Fibroblast of lung (primary cell): ENCODE data around the gene BGLAP. TPM values are rescaled to one million over a fixed set of nuclear protein-coding genes. Genes with fewer than 3 reads are reported as not detected.

ENCODE experiments used
- DNase-seq, 2 donors: peaks; one replicate each; pipeline versions ENCODE4 v3.0.0 to v3.0.0-alpha.2; 2010; ENCODE audit warnings: low read depth in 2 of 2
- H2AFZ ChIP-seq: 2 replicates; pipeline ENCODE4 v1.5.1; 2012; ENCODE audit warnings: low read length, control low read depth, inconsistent platforms
- H3K27ac ChIP-seq: 2 replicates; pipeline ENCODE4 v1.5.1; 2011; ENCODE audit warnings: low read length, control low read depth; ENCODE audit not compliant: insufficient read depth
- H3K27me3 ChIP-seq: 2 replicates; pipeline ENCODE4 v1.5.1; 2011; ENCODE audit warnings: mild to moderate bottlenecking, low read length; ENCODE audit not compliant: control insufficient read depth, insufficient read depth
- H3K36me3 ChIP-seq: 2 replicates; pipeline ENCODE4 v1.5.1; 2011; ENCODE audit warnings: low read length; ENCODE audit not compliant: control insufficient read depth, insufficient read depth
- H3K4me1 ChIP-seq: 2 replicates; pipeline ENCODE4 v1.5.1; 2011; ENCODE audit warnings: low read length; ENCODE audit not compliant: control insufficient read depth, insufficient read depth; ENCODE audit errors: extremely low read depth
- H3K4me2 ChIP-seq: 2 replicates; pipeline ENCODE4 v1.5.1; 2011; ENCODE audit warnings: low read length, control low read depth; ENCODE audit not compliant: insufficient read depth; ENCODE audit errors: extremely low read depth
- H3K4me3 ChIP-seq, 4 experiments: fragments of 200-600 bp in 1 of 4; sonication (generic) in 1 of 4; replicated peaks in 1 of 4; 2 replicates each; pipeline ENCODE4 v1.5.1; 2011 to 2016; ENCODE audit warnings: low read length in 4 of 4, low read depth in 3 of 4, mild to moderate bottlenecking in 3 of 4, control low read depth in 2 of 4, inconsistent platforms in 1 of 4, mixed read lengths in 1 of 4; ENCODE audit not compliant: insufficient read depth in 1 of 4; ENCODE audit errors: control extremely low read depth in 1 of 4
- H3K79me2 ChIP-seq: 2 replicates; pipeline ENCODE4 v1.5.1; 2012; ENCODE audit warnings: mild to moderate bottlenecking, low read length, inconsistent platforms; ENCODE audit not compliant: control insufficient read depth, insufficient read depth
- H3K9ac ChIP-seq: 2 replicates; pipeline ENCODE4 v1.5.1; 2011; ENCODE audit warnings: mild to moderate bottlenecking, low read length, control low read depth; ENCODE audit not compliant: insufficient read depth
- H3K9me3 ChIP-seq: 2 replicates; pipeline ENCODE4 v1.5.1; 2012; ENCODE audit warnings: low read depth, low read length; ENCODE audit not compliant: control insufficient read depth, insufficient read depth
- H4K20me1 ChIP-seq: 2 replicates; pipeline ENCODE4 v1.5.1; 2011; ENCODE audit warnings: low read length; ENCODE audit not compliant: control insufficient read depth, insufficient read depth; ENCODE audit errors: extremely low read depth
- EZH2 ChIP-seq: IDR thresholded peaks from 2 replicates; pipeline ENCODE4 v1.5.1; 2012; ENCODE audit warnings: low read length, control low read depth, mild to moderate bottlenecking; ENCODE audit errors: missing control alignments
- polyA minus RNA-seq: library from RNA; depleted of rRNA, polyadenylated mRNA; stranded (reverse); fragments of >200 nt; gene quantifications from 2 replicates; pipeline ENCODE4 v1.2.3, GENCODE V29; 2011; ENCODE audit warnings: low replicate concordance
- polyA plus RNA-seq, 2 donors: library from polyadenylated mRNA; depleted of rRNA in 1 of 2; stranded (reverse) in 1 of 2; unstranded in 1 of 2; fragments of >200 nt; gene quantifications; 2 replicates each; pipeline ENCODE4 v1.2.1, GENCODE V29; 2011 to 2012; ENCODE audit warnings: missing spikeins in 1 of 2
- total RNA-seq: library from RNA; depleted of rRNA; stranded (reverse); fragments of >200 nt; gene quantifications from 2 replicates; pipeline ENCODE4 v1.2.1, GENCODE V29; 2014
- TF ChIP-seq, protein P1 (sequence below), 2 donors: IDR thresholded peaks in 1 of 2; conservative IDR thresholded peaks in 1 of 2; 1 replicate in 1 of 2; 2 replicates in 1 of 2; pipeline ENCODE4 v1.5.1; 2011 to 2012; ENCODE audit warnings: low read length in 2 of 2, control low read depth in 1 of 2, inconsistent platforms in 1 of 2, low read depth in 1 of 2, mild to moderate bottlenecking in 1 of 2

BGLAP gene
- total RNA-seq (0.26 and 0.50 TPM in 2 replicates), polyA plus RNA-seq (0.12 and 0.34 TPM in 2 replicates), polyA minus RNA-seq (not detected in 2 replicates)
- 0.52 TPM in 1 of 2 replicates, not detected in the other for polyA plus RNA-seq (2012)

DNA sequence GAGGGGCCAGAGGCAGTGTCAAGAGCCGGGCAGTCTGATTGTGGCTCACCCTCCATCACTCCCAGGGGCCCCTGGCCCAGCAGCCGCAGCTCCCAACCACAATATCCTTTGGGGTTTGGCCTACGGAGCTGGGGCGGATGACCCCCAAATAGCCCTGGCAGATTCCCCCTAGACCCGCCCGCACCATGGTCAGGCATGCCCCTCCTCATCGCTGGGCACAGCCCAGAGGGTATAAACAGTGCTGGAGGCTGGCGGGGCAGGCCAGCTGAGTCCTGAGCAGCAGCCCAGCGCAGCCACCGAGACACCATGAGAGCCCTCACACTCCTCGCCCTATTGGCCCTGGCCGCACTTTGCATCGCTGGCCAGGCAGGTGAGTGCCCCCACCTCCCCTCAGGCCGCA, at the start of gene BGLAP:
Gene BGLAP (plus strand): TSS at position 259 of the 400 bp plus-strand sequence. CDS start 48 bp downstream, at position 307.
- H3K9me3 ChIP-seq = no peaks in the 10 kb centered on the region
- H2AFZ ChIP-seq = no peak within 1 kb of the TSS
- peaks cover 1% of the 10 kb centered on the region for H3K36me3 ChIP-seq
- no peak within 1 kb of the TSS for H3K9ac ChIP-seq
- DNase-seq = no peak
- no peaks in the 10 kb centered on the region for H3K79me2 ChIP-seq
- no peak within 1 kb of the TSS for H3K4me2 ChIP-seq
- peaks cover 3% of the 10 kb centered on the region for H3K4me1 ChIP-seq
- H4K20me1 ChIP-seq = no peaks in the 10 kb centered on the region
- TF ChIP-seq EZH2 = no peak
- TF ChIP-seq, protein P1, sequence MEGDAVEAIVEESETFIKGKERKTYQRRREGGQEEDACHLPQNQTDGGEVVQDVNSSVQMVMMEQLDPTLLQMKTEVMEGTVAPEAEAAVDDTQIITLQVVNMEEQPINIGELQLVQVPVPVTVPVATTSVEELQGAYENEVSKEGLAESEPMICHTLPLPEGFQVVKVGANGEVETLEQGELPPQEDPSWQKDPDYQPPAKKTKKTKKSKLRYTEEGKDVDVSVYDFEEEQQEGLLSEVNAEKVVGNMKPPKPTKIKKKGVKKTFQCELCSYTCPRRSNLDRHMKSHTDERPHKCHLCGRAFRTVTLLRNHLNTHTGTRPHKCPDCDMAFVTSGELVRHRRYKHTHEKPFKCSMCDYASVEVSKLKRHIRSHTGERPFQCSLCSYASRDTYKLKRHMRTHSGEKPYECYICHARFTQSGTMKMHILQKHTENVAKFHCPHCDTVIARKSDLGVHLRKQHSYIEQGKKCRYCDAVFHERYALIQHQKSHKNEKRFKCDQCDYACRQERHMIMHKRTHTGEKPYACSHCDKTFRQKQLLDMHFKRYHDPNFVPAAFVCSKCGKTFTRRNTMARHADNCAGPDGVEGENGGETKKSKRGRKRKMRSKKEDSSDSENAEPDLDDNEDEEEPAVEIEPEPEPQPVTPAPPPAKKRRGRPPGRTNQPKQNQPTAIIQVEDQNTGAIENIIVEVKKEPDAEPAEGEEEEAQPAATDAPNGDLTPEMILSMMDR (conservative IDR thresholded peaks at IDR 0.05 in 1 of 2, IDR thresholded peaks at IDR 0.05 in 1 of 2; ENCODE audit: low read depth in 1 of 2, low read length in 2 of 2) = no peak
- no peak within 1 kb of the TSS for H3K4me3 ChIP-seq
- H3K27ac ChIP-seq = no peak within 1 kb of the TSS
- H3K27me3 ChIP-seq = peaks cover 10% of the 10 kb centered on the region

DNA sequence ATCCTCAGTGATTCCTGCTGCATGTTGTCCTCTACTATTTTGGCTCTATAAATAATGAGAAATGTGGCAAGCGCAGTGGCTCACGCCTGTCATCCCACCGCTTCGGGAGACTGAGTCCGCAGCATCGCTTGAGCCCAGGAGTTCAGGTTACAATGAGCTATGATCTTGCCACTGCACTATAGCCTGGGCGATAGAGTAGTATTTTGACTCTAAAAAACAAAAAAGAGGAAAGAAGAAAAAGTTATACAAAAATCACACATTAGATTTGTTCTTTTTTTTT, 48.8 kb upstream of the BGLAP start:
- Histone ChIP-seq H3K79me2 (peaks cover 36% of the 10 kb centered on the region), H3K4me2 (peak overlapping the region; percentile 60), H3K27me3 (no peaks in the 10 kb centered on the region), H3K4me3 (peak overlapping the region; percentile 19 to 99 (median 64)), H4K20me1 (no peaks in the 10 kb centered on the region), H3K9ac (peak overlapping the region; percentile 30), H3K4me1 (peaks cover 5% of the 10 kb centered on the region), H3K36me3 (no peaks in the 10 kb centered on the region), H3K9me3 (no peaks in the 10 kb centered on the region), H3K27ac (peak overlapping the region; percentile 66), H2AFZ (peak overlapping the region; percentile 44)
- no peak for TF ChIP-seq EZH2
- TF ChIP-seq, protein P1 (conservative IDR thresholded peaks at IDR 0.05 in 1 of 2, IDR thresholded peaks at IDR 0.05 in 1 of 2; ENCODE audit: low read depth in 1 of 2, low read length in 2 of 2) = no peak
- DNase-seq = no peak

DNA sequence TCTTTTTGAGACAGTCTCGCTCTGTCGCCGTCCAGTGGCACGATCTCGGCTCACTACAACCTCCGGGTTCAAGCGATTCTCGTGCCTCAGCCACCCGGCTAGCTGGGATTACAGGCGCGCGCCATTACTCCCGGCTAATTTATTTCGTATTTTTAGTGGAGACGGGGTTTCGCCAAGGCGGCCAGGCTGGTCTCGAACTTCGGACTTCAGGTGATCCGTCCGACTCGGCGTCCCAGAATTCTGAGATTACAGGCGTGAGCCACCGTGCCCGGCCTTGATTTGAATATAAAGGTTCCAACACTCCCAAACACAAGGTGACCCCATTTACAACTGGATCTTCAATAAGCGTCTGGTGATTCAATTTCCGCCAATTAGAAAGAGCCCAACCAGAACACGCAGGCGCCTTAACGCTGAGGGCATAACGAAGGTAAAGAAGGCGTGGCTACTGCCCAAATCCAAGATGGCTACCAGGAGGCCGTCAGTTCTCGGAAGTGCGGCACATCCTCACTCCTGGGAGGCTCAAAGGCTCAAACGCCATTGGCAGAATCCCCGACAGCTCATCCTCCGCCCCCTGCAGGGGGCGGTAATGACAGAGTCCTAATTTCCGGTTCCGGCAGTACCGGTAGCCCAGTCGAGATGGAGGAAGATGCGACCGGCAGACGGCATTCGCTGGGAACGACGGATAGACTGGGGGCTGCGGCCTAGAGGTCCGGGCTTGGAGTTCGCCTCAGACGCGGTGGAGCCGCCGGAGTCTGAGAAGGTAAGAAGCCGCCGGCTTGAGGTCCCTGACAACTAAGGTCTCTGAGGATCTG, 48.3 kb upstream of the BGLAP start, which contains the start of gene SLC25A44:
Gene SLC25A44 (plus strand): TSS at position 617 of the 812 bp plus-strand sequence. CDS start 5,744 bp downstream, outside the sequence.
- H3K4me3 ChIP-seq = peak within 1 kb of the TSS; percentile 85 to 99 (median 90)
- H3K9ac ChIP-seq = peak within 1 kb of the TSS; percentile 72
- no peaks in the 10 kb centered on the region for H4K20me1 ChIP-seq
- H3K27ac ChIP-seq = peak within 1 kb of the TSS; percentile 87
- no peaks in the 10 kb centered on the region for H3K27me3 ChIP-seq
- no peaks in the 10 kb centered on the region for H3K9me3 ChIP-seq
- peak within 1 kb of the TSS; percentile 100 for H3K4me2 ChIP-seq
- TF ChIP-seq, protein P1 (conservative IDR thresholded peaks at IDR 0.05 in 1 of 2, IDR thresholded peaks at IDR 0.05 in 1 of 2; ENCODE audit: low read depth in 1 of 2, low read length in 2 of 2) = peak; percentile 45 to 57
- TF ChIP-seq EZH2 = no peak
- peak within 1 kb of the TSS; percentile 58 for H2AFZ ChIP-seq
- H3K4me1 ChIP-seq = peaks cover 5% of the 10 kb centered on the region
- peak; percentile 98 to 99 for DNase-seq
- H3K36me3 ChIP-seq = no peaks in the 10 kb centered on the region
- peaks cover 41% of the 10 kb centered on the region for H3K79me2 ChIP-seq
